22Rv1 (cell line): ENCODE measurements around the gene KMT2B.

Experiments
- CTCF ChIP-seq: fragments of 450-650 bp; IDR thresholded peaks from 2 replicates; pipeline ENCODE4 v1.5.1; 2017; ENCODE audit warnings: mild to moderate bottlenecking
- ZFX ChIP-seq: fragments of 450-650 bp; IDR thresholded peaks from 2 replicates; pipeline ENCODE4 v1.6.1; 2017; ENCODE audit warnings: antibody characterized with exemption, borderline replicate concordance

GRCh38 chr19:35692010-35692409 lies 25.8 kb upstream of the KMT2B start:
- no peak for TF ChIP-seq CTCF
- no peak for TF ChIP-seq ZFX
